Stimulated activated CD8-positive, alpha-beta memory T cell treated with anti-CD3 and anti-CD28 coated beads, Interleukin-15, amount 100 ng/mL, for 48 hours (primary cell): ENCODE results near the gene MRPL33.

Experiments used
- DNase-seq, 2 donors: peaks; one replicate each; pipeline ENCODE4 v3.0.0-alpha.2; 2020; ENCODE audit warnings: low read depth in 2 of 2

Gene MRPL33

DNA sequence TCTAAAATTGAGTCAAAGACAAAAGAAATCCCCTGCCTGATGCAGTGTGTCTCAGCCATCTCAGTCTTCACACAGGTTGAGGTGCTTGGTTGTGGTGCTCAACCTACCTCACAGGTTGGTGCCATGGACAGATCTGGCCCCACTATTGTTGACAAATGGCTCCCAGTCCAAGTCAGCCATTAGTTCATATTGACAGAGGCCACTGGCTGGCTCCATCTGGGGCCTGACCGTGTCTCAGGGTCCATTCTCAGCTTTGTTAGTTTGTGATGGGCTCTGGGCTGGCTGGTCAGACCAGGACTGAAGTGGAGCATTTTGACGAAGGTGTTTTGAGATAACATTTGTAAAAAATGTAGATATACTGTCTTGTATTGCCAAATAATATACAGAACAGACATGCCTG, 36.9 kb downstream of the MRPL33 start:
- no peak for DNase-seq

DNA sequence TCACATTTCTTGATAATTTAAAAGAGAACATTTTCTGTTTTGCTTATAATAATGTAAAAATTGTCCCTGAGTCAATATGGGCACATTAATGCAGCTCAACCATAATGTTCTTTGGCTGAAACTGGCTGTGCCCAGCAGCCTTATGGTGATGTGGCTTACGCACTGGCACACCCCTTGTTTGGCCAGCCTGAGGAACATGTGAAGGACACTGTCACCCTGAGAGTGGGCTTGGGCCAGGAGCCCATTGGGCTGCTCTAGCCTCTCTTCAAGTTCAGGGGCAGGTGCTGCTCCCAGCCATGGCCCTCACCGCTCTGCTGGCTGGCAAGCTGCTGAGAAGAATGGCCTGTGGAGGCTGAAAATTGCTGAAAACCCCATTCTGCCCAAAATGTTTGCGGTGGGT, 37.5 kb downstream of the MRPL33 start:
- no peak for DNase-seq

DNA sequence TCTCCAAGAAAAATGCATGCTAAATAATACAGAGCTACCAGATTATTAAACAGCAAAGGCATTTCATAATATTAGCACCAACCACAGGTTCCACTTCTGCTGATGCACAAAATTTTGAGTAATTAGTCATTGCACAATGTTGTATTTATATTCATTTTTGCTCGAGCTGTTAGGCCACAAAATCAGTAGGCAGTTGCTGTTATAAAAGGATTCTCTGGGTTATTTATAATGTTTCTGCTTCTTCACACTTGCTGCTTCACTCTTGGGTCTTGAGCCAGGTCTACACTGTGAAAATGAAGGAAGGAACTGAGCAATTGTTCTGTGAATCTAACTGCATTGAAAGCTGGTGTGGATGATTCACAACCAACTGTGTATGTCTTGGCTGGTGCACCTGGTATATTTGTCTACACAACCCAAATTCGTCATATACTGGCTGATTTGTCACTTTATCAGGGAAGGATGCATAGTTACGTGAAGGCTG, 38.3 kb downstream of the MRPL33 start:
- DNase-seq, result no peak

DNA sequence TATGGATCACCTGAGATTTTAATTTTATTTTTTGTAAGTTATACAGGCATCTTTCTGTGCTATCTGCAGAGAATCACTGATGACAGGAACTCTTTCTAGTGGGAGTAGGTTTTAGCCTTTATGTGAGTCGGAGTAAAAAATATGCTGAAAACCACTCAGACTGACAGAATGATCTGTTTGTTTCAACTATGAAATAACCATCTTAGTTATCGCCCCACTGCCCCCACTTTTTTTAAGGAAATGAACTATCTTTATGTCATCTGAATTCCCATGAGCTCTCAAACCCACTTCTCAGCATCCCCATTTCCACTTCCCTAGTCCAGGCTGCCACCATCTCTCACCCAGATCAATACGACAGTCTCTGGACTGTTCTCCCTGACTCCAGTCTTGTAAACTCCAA, 38.9 kb downstream of the MRPL33 start:
- no peak for DNase-seq

DNA sequence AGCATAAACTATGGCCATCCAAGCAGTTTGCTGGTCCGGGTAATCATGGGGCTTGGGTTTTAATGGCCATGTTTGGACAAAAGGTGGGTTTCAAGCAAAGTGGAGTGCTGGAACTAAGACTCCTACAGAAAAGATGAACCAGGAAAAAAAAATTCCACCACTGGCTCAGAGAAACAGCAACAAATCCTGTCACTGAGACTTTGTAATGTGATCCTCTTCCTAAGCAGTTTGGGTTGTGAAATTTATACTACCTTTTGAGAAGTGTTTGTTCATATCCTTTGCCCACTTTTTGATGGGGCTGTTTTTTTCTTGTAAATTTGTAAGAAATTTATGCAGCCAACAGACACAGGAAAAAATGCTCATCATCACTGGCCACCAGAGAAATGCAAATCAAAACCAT, 40.2 kb downstream of the MRPL33 start:
- DNase-seq, result no peak

DNA sequence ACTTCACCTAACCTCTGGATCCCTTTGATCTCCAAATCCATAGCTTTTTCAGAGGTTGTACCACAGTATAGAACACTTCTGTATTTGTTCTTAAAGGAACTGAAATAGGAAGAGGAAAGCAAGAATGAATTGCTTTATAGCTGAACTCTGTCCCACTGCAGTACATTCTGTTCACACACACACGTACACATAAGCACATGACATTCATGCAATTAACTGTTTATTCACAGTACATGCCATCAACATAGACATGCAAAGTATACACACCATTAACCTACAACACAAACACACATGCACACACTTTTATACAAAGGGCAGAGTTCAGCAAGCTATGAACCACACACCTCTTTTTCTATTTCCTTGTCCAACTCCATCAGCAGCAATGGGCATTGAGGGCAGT, 43.2 kb downstream of the MRPL33 start:
- no peak for DNase-seq

DNA sequence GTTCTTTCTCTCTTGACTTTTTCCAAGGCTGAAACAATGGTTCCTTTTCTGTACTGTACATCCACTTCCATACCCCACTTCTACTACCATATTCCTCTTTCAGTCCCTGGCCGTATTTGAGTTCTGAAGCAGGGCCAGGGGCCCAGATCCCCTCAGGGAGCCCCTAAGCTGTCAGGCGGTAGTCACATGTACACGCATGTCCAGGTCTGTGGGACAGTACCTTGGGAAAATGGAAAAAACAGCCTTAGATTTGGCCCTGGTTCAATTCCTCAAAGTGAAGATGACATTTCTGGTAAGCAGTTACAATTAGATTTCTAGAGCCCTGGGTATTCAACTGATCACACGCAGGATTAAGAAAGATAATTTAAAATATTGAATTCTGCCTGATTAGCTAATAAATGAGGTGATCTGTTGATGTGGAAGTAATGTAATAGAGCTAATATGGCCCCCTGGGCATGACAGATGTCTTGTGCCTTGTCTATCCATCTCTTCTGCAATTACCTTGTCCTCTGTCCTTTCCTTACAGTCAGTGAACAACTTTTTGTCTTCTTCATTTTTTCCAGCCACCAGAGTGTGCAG, 44.4 kb downstream of the MRPL33 start:
- no peak for DNase-seq

DNA sequence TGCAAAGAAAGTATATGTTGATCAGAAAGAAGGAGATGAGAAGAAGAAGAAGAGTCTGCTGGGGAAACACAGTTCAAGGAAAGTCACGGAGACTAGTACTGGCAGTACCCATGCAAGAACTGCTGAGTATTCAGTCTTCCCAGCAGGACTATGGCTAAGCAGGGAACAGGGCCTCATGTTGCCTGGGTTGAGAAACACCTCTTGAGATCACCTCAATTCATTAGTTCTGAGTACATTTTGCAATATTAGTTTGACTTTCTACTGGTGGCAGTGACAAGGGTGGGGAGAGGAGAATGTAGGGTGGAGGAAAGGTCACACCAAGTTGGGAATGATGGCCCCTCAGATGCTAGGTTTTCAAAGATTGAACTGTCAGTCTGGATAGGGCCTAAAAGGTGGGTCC, 50.5 kb downstream of the MRPL33 start:
- DNase-seq, result no peak

DNA sequence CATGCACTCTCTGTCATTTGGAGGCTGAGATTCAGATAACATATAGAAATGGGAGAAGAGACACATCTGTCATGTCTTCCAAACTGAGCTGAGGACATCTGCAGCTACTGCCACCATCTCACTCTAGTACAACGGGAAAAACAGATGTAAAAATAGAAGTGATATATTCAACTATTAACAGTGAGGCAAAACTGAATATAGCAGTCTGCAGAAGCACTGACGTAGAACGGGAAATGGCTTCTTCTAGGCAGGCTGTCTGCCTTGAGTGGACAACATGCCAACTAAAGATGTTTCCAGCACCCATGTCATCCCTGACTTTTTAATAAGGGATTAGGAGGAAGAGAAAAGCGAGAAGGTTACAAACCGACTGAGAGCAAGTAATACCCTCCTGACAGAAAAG, 51.6 kb downstream of the MRPL33 start:
- no peak for DNase-seq

DNA sequence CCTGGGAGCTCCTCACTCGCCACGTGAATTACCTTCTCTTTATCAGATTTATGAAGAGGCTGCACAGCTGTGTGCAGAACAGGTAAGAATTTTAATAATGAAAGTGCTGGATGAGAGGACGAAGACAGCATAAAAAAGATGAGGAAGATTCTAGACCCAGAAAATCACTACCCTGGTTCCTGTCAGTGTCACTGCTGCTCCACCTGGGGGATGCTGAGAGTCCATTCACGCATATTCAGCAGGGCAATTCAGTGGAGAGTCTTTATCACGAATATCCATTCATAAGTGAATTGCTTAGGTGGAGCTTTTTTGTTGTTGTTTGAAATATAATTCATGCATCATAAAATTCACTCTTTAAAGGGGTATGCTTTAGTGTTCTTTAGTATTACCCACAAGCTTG, 52.0 kb downstream of the MRPL33 start:
- no peak for DNase-seq

DNA sequence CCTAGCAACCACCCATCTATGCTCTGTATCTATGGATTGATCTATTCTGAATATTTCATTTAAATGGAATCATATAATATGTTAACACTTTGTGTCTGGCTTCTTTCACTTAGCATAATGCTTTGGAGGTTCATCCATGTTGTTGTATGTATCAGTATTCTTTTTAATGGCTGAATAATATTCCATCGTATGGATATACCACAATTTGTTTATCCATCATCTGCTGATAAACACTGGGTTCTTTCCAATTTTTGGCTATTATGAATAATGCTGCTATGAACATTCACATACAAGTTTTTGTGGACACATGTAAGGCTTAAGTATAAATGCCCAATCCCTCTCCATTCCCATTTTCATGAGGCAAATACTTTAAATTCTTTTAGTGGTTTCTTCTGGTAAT, 52.9 kb downstream of the MRPL33 start:
- no peak for DNase-seq

DNA sequence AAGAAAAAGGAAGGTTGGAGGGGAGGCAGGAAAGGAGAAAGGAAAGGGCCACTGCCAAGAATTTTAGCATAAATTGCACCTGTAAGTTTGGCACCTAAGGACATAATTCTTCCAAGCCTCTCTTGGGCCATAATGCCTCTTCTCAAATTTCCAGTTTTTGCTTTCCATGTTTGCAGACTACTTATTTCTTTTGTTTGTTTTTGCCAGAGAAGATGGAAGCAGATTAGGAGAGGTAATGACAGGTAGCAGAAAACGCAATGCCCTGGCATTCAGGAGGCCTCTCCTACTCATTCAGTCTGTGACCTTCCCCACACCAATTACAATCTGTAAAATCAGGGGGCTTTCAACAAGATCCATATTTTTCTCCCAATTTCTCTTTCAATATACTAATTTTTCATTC, 56.8 kb downstream of the MRPL33 start:
- DNase-seq, result no peak
